ENCODE data around the gene PTPN12.

The PTPN12 gene

GRCh38 chr7:77657427-77658224 lies 120.5 kb downstream of the PTPN12 start:
- no peak for DNase-seq (ENCODE audit: extremely low read depth, low read depth)

GRCh38 chr7:77658928-77659327 lies 121.8 kb downstream of the PTPN12 start:
- DNase-seq (ENCODE audit: extremely low read depth, low read depth): no peak
- no peak for TF ChIP-seq CTCF (IDR thresholded peaks at IDR 0.05; ENCODE audit: low read depth, low read length, missing control alignments)
- no peak overlapping the region for H3K4me3 ChIP-seq (replicated peaks; ENCODE audit: low read depth, low read length)

More at GRCh38 chr7:77657427-77658224, 120.5 kb downstream of the PTPN12 start:
- H3K4me3 ChIP-seq (replicated peaks; ENCODE audit: low read depth, low read length): no peak overlapping the region
- TF ChIP-seq CTCF (IDR thresholded peaks at IDR 0.05; ENCODE audit: low read depth, low read length, missing control alignments): peak; percentile 29

- TF ChIP-seq CTCF (IDR thresholded peaks at IDR 0.05; ENCODE audit: low read depth, low read length, missing control alignments): no peak
- H3K4me3 ChIP-seq (replicated peaks; ENCODE audit: low read depth, low read length): no peak overlapping the region
- no peak for DNase-seq (ENCODE audit: extremely low read depth, low read depth)
Measured at GRCh38 chr7:77661816-77662215, 124.7 kb downstream of the PTPN12 start.

- no peak for TF ChIP-seq CTCF (IDR thresholded peaks at IDR 0.05; ENCODE audit: low read depth, low read length, missing control alignments)
- DNase-seq (ENCODE audit: extremely low read depth, low read depth): no peak
- H3K4me3 ChIP-seq (replicated peaks; ENCODE audit: low read depth, low read length): no peak overlapping the region
Measured at GRCh38 chr7:77662869-77663268, 125.8 kb downstream of the PTPN12 start.

- no peak overlapping the region for H3K4me3 ChIP-seq (replicated peaks; ENCODE audit: low read depth, low read length)
- DNase-seq (ENCODE audit: extremely low read depth, low read depth): no peak
- TF ChIP-seq CTCF (IDR thresholded peaks at IDR 0.05; ENCODE audit: low read depth, low read length, missing control alignments): no peak
Measured at GRCh38 chr7:77664715-77665114, 127.6 kb downstream of the PTPN12 start.

- H3K4me3 ChIP-seq (replicated peaks; ENCODE audit: low read depth, low read length): no peak overlapping the region
- DNase-seq (ENCODE audit: extremely low read depth, low read depth): no peak
- TF ChIP-seq CTCF (IDR thresholded peaks at IDR 0.05; ENCODE audit: low read depth, low read length, missing control alignments): no peak
Measured at GRCh38 chr7:77665161-77665560, 128.1 kb downstream of the PTPN12 start.
